ENCODE measurements around the gene CYBA.

CYBA gene

GRCh38 chr16:88623858-88624257 lies 27.0 kb downstream of the CYBA start:
- H3K4me1 ChIP-seq (ENCODE audit: low read length) = no peaks in the 10 kb centered on the region
- no peak overlapping the region for H2AFZ ChIP-seq (ENCODE audit: low read depth, low read length)
- H4K20me1 ChIP-seq (ENCODE audit: insufficient read depth, low read length) = no peaks in the 10 kb centered on the region; the same call in 1 of the 2 replicates
- no peaks in the 10 kb centered on the region for H3K27me3 ChIP-seq (ENCODE audit: low read depth, low read length)
- no peak for TF ChIP-seq CTCF (IDR thresholded peaks at IDR 0.05; ENCODE audit: low read depth, low read length)
- TF ChIP-seq EZH2phosphoT487 (IDR thresholded peaks at IDR 0.05; ENCODE audit: low read depth) = no peak
- H3K79me2 ChIP-seq (ENCODE audit: low read length) = peaks cover 3% of the 10 kb centered on the region; the same call in 1 of the 2 replicates
- peaks cover 25% of the 10 kb centered on the region for H3K36me3 ChIP-seq (replicated peaks; ENCODE audit: low read depth, low read length)
- no peaks in the 10 kb centered on the region for H3K9me3 ChIP-seq (ENCODE audit: insufficient read depth, low read length)
- H3K27ac ChIP-seq (ENCODE audit: low read length) = no peak overlapping the region
- no peak overlapping the region for H3K9ac ChIP-seq (ENCODE audit: low read length)
- H3K4me3 ChIP-seq (ENCODE audit: low read length) = no peak overlapping the region
- H3K4me2 ChIP-seq (ENCODE audit: low read length) = no peak overlapping the region

GRCh38 chr16:88622866-88623265 lies 28.0 kb downstream of the CYBA start:
- no peaks in the 10 kb centered on the region for H3K4me1 ChIP-seq (ENCODE audit: low read length)
- H3K27ac ChIP-seq (ENCODE audit: low read length) = no peak overlapping the region
- no peaks in the 10 kb centered on the region for H3K27me3 ChIP-seq (ENCODE audit: low read depth, low read length)
- H3K9me3 ChIP-seq (ENCODE audit: insufficient read depth, low read length) = no peaks in the 10 kb centered on the region
- H2AFZ ChIP-seq (ENCODE audit: low read depth, low read length) = no peak overlapping the region
- H3K36me3 ChIP-seq (replicated peaks; ENCODE audit: low read depth, low read length) = peaks cover 23% of the 10 kb centered on the region
- no peak overlapping the region for H3K9ac ChIP-seq (ENCODE audit: low read length)
- peaks cover 4% of the 10 kb centered on the region for H4K20me1 ChIP-seq (ENCODE audit: insufficient read depth, low read length)
- H3K79me2 ChIP-seq (ENCODE audit: low read length) = peaks cover 5% of the 10 kb centered on the region; the same call in 1 of the 2 replicates
- TF ChIP-seq CTCF (IDR thresholded peaks at IDR 0.05; ENCODE audit: low read depth, low read length) (no peak), EZH2phosphoT487 (IDR thresholded peaks at IDR 0.05; ENCODE audit: low read depth) (no peak)
- no peak overlapping the region for H3K4me3 ChIP-seq (ENCODE audit: low read length)
- H3K4me2 ChIP-seq (ENCODE audit: low read length) = no peak overlapping the region

DNA sequence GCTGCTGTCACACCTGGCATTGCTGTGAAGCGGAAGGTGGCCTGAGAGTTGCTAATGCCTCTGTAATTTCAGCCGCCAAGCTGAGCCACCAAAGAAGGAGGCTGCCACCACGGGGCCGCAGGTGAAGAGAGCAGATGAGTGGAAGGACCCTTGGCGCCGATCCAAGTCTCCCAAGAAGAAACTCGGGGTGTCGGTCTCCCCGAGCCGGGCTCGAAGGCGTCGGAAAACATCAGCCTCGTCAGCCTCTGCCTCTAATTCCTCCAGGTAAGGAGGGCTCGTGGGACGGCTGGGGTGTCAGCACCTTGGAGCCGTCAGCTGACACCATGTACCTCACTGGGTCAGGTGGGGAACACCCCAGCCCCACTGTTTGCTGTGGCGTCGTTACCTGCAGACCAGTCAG lies 28.7 kb downstream of the CYBA start:
- Histone ChIP-seq H3K36me3 (replicated peaks; ENCODE audit: low read depth, low read length) (peaks cover 24% of the 10 kb centered on the region), H3K4me1 (ENCODE audit: low read length) (no peaks in the 10 kb centered on the region), H3K9ac (ENCODE audit: low read length) (no peak overlapping the region), H3K9me3 (ENCODE audit: insufficient read depth, low read length) (no peaks in the 10 kb centered on the region), H2AFZ (ENCODE audit: low read depth, low read length) (no peak overlapping the region), H3K4me3 (ENCODE audit: low read length) (no peak overlapping the region), H3K79me2 (ENCODE audit: low read length) (peaks cover 5% of the 10 kb centered on the region; the same call in 1 of the 2 replicates), H3K27ac (ENCODE audit: low read length) (no peak overlapping the region), H3K27me3 (ENCODE audit: low read depth, low read length) (no peaks in the 10 kb centered on the region), H3K4me2 (ENCODE audit: low read length) (no peak overlapping the region), H4K20me1 (ENCODE audit: insufficient read depth, low read length) (peaks cover 5% of the 10 kb centered on the region)
- TF ChIP-seq EZH2phosphoT487 (IDR thresholded peaks at IDR 0.05; ENCODE audit: low read depth) = no peak
- no peak for TF ChIP-seq CTCF (IDR thresholded peaks at IDR 0.05; ENCODE audit: low read depth, low read length)

DNA sequence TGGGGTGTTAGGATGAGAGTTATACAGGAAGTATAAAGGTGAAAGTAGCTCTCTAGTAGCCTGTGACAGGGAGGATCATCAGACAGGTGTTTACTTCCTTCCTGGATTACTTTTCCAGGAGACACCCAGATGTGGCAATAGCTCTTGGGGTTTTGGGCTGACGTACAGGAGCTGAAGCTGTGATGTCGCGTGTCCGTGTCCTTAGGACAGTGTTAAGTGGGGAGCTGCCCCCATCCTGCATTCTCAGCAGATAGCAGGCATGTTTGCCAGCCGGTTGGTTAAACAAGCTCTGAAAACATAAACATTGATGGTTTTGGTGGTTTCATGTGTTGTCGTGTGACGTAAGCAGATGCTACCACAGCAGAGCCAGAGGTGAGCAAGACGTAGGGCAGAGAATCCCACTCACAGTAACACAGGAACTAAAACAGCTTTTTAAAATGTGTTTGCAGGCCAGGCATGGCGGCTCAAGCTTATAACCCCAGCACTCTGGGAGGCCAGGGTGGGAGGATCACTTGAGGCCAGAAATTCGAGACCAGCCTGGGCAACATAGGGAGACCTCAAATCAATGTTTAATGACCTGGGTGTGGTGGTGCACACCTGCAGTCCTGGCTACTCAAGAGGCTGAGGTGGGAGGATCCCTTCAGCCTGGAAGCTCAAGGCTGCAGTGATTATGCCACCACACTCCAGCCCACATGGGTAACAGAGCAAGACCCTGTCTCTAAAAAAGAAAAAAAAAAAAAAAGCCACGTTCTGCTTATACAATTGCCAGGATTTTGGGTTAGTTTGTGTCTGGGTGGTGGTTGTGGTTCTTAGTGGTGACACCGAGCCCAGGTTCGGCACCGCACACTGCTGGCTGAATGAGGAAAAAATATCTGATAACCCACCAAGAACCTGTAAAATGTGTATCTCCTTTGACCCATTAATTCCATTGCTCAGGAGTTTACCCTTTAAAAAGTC lies 30.7 kb downstream of the CYBA start:
- TF ChIP-seq EZH2phosphoT487 (IDR thresholded peaks at IDR 0.05; ENCODE audit: low read depth) (no peak), CTCF (IDR thresholded peaks at IDR 0.05; ENCODE audit: low read depth, low read length) (no peak)

More for the DNA sequence above, 30.7 kb downstream of the CYBA start:
- H4K20me1 ChIP-seq (ENCODE audit: insufficient read depth, low read length) = peaks cover 14% of the 10 kb centered on the region
- H3K79me2 ChIP-seq (ENCODE audit: low read length) = peaks cover 16% of the 10 kb centered on the region; the same call in 1 of the 2 replicates
- H3K4me1 ChIP-seq (ENCODE audit: low read length) = no peaks in the 10 kb centered on the region
- peaks cover 29% of the 10 kb centered on the region for H3K36me3 ChIP-seq (replicated peaks; ENCODE audit: low read depth, low read length)
- no peaks in the 10 kb centered on the region for H3K27me3 ChIP-seq (ENCODE audit: low read depth, low read length)
- H2AFZ ChIP-seq (ENCODE audit: low read depth, low read length) = no peak overlapping the region
- no peak overlapping the region for H3K4me2 ChIP-seq (ENCODE audit: low read length)
- no peaks in the 10 kb centered on the region for H3K9me3 ChIP-seq (ENCODE audit: insufficient read depth, low read length)
- H3K9ac ChIP-seq (ENCODE audit: low read length) = no peak overlapping the region
- no peak overlapping the region for H3K27ac ChIP-seq (ENCODE audit: low read length)
- H3K4me3 ChIP-seq (ENCODE audit: low read length) = no peak overlapping the region

Measured in OCI-LY3 (cell line).